Erythroblast (primary cell): Measurements from ENCODE around the gene SERPINB11.

Experiments used
- GATA1 ChIP-seq: IDR thresholded peaks from 2 replicates; pipeline ENCODE4 v1.6.1; 2011; ENCODE audit warnings: low read depth, mild to moderate bottlenecking, control low read depth, low read length, moderate library complexity
- POLR2A ChIP-seq: IDR thresholded peaks from 2 replicates; pipeline ENCODE4 v1.6.1; 2011; ENCODE audit warnings: mild to moderate bottlenecking, low read length

DNA sequence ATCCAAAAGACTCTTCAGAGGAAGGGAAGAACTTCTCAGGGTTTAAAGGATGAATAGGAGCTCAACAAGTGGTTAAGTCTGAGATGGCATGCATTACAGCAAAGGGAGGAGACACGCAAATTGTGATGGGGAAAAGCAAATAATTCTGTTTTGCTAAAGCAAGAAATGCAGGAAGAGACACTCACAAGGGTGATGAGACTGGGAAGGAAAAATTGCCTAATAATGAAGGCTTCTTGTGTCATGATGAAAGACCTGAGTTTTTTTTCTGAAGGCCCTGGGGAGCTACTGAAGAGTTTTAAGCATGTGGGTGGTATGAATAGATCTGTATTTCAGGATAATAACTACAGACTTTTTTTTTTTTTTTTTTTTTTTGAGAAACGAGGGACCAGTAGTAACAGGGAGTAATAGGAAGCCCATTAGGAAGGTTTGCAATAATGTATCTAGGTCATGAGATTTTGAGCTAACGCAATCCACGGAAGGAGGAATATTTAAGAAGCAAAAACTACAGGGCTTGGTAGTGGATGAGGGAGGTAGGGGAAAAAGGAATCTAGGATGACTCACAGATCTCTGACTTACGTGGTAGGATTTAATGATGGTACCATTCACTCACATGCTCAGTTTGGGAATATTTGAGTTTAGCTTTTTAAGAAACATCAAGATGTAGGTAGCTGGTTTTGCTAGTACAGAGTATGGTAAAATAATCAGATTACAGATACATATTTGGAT, 25.1 kb upstream of the SERPINB11 start:
- TF ChIP-seq POLR2A (no peak), GATA1 (no peak)
